NB4 (cell line): ENCODE results near the gene CCDC47.

Source experiments
- MAX ChIP-seq: IDR thresholded peaks from 2 replicates; pipeline ENCODE4 v1.6.1; 2011; ENCODE audit warnings: low read depth, low read length
- POLR2A ChIP-seq: IDR thresholded peaks from 2 replicates; pipeline ENCODE4 v1.6.1; 2011; ENCODE audit warnings: mild to moderate bottlenecking; ENCODE audit not compliant: insufficient read length; ENCODE audit errors: extremely low read depth
- TF ChIP-seq, protein P1 (sequence below): IDR thresholded peaks from one replicate; pipeline ENCODE4 v1.5.1; 2012; ENCODE audit warnings: low read depth, low read length

DNA sequence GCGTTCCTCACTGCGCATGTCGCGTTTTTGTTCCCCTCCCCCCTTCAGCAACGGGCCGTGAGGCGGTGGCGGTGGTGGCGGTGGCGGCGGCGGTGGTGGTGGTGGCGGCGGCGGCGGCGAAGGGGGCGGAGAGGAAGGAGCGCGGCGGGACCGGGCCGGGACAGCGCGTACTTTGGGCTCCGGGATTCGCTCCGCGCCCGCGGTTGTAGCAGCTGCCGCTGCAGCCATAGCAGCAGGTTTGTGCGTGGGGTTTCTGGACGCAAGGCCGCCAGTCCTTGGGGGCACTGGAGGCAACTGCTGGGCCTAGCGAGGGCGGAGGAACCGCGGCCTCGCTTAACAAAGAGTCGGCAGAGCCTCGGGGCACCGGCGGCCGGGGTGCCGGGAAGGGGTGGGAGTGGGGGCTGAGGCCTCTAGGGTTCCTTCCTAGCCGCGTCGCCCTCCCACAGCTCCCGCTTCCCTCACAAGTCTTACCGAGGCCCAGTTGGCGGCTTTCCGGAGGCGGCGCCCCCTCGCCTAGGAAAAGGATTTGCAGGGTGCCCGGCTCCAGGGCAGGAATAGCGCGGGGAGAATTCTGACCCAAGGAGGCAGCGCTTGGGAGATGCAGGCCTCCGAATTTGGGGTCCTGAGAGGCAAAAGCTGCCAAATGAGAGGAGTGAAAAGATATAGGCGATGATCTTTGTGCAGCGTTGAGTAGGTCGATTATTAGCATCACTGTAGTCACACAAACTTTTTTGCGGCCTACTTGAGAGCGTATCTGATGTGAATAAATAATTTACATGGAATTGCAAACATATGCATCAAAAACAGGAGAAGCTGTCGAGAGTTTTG, 958 bp upstream of the CCDC47 start, which contains the start of gene DDX42:
- TF ChIP-seq, protein P1, sequence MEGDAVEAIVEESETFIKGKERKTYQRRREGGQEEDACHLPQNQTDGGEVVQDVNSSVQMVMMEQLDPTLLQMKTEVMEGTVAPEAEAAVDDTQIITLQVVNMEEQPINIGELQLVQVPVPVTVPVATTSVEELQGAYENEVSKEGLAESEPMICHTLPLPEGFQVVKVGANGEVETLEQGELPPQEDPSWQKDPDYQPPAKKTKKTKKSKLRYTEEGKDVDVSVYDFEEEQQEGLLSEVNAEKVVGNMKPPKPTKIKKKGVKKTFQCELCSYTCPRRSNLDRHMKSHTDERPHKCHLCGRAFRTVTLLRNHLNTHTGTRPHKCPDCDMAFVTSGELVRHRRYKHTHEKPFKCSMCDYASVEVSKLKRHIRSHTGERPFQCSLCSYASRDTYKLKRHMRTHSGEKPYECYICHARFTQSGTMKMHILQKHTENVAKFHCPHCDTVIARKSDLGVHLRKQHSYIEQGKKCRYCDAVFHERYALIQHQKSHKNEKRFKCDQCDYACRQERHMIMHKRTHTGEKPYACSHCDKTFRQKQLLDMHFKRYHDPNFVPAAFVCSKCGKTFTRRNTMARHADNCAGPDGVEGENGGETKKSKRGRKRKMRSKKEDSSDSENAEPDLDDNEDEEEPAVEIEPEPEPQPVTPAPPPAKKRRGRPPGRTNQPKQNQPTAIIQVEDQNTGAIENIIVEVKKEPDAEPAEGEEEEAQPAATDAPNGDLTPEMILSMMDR, result no peak
- no peak for TF ChIP-seq MAX
- TF ChIP-seq POLR2A, result no peak
